Stimulated activated CD4-positive, alpha-beta T cell treated with anti-CD3 and anti-CD28 coated beads, Interleukin-4, amount 100 ng/mL, for 48 hours (primary cell): ENCODE results near the gene SERPINE1.
A peak's percentile ranks its signal among the peaks of the same experiment; 100 is the strongest.
"Not testable (repeated sequence)": the region's sequence is repeated elsewhere in the genome, so short reads cannot be mapped to it uniquely, and the experiment has no call there.

Source experiments
- DNase-seq, 2 donors: peaks; one replicate each; pipeline ENCODE4 v3.0.0-alpha.2; 2020; ENCODE audit warnings: low read depth in 2 of 2

SERPINE1 gene

GRCh38 chr7:101126651-101127459, at the start of gene SERPINE1:
Gene SERPINE1, plus strand, starts transcription at chr7:101127104. Its CDS starts 1,290 bp downstream, at chr7:101128394.
- DNase-seq = peak in 1 of 2 donors; percentile 13

DNA sequence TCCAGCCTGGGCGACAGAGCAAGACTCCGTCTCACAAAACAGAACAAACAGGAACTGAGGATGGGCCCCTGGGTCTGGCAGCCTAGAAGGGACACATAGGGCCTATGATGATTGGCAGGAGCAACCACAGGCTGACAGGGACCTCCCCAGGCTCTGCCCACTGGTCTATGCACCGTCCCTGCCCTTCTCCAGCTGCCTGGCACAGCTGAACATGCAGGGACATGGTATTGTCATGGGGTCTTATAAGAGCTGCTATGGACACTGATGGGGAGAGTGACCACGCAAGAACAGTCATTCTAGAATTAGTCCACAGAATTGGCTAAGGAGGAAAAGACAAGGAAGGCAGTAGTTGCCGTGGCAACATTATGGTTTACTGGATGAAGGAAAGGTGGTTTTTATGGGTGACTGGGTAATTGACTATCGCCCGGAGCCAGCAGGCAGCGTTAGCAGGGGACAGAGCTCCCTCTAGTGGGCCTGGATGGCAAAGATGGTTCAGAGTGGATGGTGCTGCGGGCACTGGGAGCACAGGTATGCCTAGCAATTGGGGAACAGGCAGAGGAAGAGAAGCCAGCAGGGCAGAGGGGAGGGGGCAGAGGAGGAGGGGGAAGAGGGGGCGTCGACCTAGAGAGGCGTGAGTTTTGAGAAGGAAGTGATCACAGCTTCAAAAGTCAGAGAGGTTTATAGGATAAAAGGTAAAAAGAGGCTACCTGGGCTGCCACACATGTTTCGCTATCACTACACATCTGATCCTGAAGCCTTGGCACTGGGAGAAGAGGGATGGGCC, 49.4 kb upstream of the SERPINE1 start:
- peak; percentile 76 to 83 for DNase-seq

- no peak for DNase-seq
Measured at GRCh38 chr7:101081432-101081831, 45.5 kb upstream of the SERPINE1 start.

- DNase-seq = no peak
Measured at GRCh38 chr7:101084865-101085161, 42.1 kb upstream of the SERPINE1 start.

DNA sequence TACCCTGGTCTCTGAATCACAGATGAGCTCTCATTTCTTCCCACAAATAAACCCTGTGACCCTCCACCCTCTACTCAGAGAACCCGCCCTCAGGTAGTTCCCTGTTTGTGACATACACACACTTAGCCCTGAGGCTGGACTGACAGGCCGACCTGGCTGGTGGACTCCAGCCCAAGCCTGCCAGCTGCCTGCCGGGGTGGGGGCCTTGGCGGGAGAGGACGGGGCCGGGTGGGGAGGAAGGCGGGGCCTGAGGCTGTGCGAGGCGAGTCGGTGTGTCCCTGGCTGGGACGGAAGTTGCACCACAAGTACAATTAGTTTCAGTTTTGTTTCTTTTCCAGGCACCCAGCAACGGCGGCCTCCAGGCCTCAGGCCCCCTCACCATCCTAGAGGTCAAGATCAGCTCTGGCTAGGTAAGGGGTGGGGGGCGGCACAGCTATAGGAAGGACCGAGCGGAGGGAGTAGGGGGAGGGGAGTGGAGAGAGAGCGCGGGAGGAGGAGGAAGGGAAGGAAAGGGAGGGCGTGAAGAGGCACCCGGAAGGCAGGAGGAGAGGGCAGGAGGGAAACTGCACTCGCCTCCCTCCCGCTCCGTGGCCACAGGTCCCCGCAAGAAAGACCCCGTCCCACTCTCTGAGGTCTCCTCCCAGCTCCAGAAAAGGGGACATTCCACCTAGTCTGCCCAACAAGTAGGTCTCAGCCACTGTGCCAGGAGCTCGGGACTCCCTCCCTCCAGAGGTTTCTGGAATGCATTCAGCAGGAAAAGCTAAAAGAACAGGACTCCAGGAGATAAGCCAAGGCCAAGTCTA, 41.5 kb upstream of the SERPINE1 start, which contains the start of gene TRIM56:
TRIM56 (plus strand) TSS at position 320 of the 803 bp plus-strand sequence. CDS start 1,832 bp downstream, outside the sequence.
- peak; percentile 64 to 66 for DNase-seq

- DNase-seq = no peak
Measured at GRCh38 chr7:101087334-101088068, 39.4 kb upstream of the SERPINE1 start.

- DNase-seq = no peak
Measured at GRCh38 chr7:101088069-101088425, 38.9 kb upstream of the SERPINE1 start.

GRCh38 chr7:101088858-101089529, 37.9 kb upstream of the SERPINE1 start:
- DNase-seq = no peak

DNA sequence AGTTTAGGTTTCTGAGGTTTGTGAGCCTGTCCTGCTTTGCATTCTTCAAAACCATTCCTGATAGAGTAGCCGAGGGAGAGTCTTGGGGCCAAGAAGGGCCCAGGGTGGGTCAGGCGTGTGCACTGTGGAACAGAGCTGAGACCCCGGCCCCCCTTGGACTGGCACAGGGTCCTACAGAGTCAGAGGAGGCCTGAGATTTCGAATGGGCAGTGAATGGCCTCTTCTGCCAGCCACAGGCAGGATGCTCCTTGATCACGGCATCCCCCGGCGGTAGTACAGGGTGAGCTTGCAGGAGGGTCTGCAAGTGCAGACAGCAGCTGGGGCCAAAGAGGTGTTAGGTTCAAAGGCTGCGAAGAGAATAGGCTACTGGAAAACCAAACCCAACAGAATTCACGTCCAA, 37.0 kb upstream of the SERPINE1 start:
- no peak for DNase-seq

GRCh38 chr7:101092266-101092905, 34.5 kb upstream of the SERPINE1 start:
- DNase-seq = not testable (repeated sequence)

DNA sequence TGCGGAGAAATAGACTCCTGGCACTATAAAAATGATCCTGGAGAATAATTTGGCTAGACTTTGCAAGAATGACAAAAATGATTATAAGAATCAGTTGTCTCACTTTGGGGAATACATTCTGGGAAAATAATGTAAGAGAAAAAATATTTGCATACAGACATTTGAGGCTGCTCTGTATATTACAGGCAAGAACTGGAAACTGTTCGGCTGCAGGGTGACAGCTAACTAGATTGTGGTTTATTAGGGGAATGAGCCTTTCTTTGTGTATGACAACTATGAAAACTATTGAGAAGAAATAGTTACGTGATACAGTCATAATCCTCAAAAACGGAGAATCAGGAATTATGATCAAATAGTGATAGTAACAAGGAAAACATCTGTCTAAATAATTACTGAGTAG, 33.0 kb upstream of the SERPINE1 start:
- DNase-seq = no peak

GRCh38 chr7:101094376-101094775, 32.5 kb upstream of the SERPINE1 start:
- no peak for DNase-seq

DNA sequence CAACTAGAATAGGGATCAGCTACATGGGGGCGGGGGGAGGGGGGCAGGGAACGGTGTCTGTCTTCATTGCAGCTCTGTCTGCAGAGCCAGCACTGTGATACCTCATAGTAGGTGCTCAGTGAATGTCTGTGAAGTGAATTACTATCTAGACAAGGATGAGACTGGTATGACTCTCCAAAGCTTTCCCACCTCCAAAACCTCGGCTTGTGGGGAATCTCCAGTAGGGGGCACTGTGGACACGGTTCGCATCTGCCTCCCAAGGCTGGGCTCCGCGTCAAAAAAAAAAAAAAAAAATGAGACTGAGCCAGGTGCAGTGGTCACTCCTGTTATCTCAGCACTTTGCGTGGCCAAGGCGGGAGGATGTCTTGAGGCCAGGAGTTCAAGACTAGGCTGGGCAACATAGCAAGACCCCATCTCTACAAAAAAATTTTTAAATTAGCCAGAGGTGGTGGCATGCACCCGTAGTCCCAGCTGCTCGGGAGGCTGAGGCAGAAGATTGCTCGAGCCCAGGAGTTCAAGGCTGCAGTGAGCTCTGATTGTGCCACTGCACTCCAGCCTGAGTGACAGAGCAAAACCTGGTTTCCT, 32.0 kb upstream of the SERPINE1 start:
- peak; percentile 37 to 41 for DNase-seq

- no peak for DNase-seq
Measured at GRCh38 chr7:101096331-101096956, 30.5 kb upstream of the SERPINE1 start.

- no peak for DNase-seq
Measured at GRCh38 chr7:101096957-101097347, 30.0 kb upstream of the SERPINE1 start.

- no peak for DNase-seq
Measured at GRCh38 chr7:101097561-101097960, 29.3 kb upstream of the SERPINE1 start.

GRCh38 chr7:101099969-101100781, 26.7 kb upstream of the SERPINE1 start:
- DNase-seq = peak; percentile 54 to 55
